CD14-positive monocyte (primary cell): ENCODE measurements around the gene TP73. TPM values are rescaled to one million over a fixed set of nuclear protein-coding genes. Genes with fewer than 3 reads are reported as not detected.

ENCODE experiments used
- DNase-seq, 3 donors: peaks; one replicate each; pipeline ENCODE4 v3.0.0-alpha.2; 2011 to 2022
- H2AFZ ChIP-seq: 2 replicates; pipeline ENCODE4 v1.6.0; 2012; ENCODE audit warnings: mild to moderate bottlenecking, low read depth, low read length, inconsistent platforms; ENCODE audit not compliant: insufficient read depth, poor library complexity, severe bottlenecking
- H3K27ac ChIP-seq, 2 donors: 1 replicate in 1 of 2; 2 replicates in 1 of 2; pipeline ENCODE4 v1.5.1; 2012 to 2013; ENCODE audit warnings: low read length in 2 of 2, control low read depth in 1 of 2, inconsistent platforms in 1 of 2, low read depth in 1 of 2, mild to moderate bottlenecking in 1 of 2
- H3K27me3 ChIP-seq, 2 donors: one replicate each; pipeline versions ENCODE4 v1.6.0 to v1.6.1; 2011 to 2013; ENCODE audit warnings: low read length in 2 of 2; ENCODE audit not compliant: control insufficient read depth in 2 of 2, insufficient read depth in 2 of 2
- H3K36me3 ChIP-seq, 2 donors: replicated peaks in 1 of 2; 1 replicate in 1 of 2; 2 replicates in 1 of 2; pipeline versions ENCODE4 v1.5.1 to v1.6.1; 2012 to 2013; ENCODE audit warnings: low read length in 2 of 2, control low read depth in 1 of 2, inconsistent platforms in 1 of 2, mild to moderate bottlenecking in 1 of 2; ENCODE audit not compliant: insufficient read depth in 2 of 2, control insufficient read depth in 1 of 2
- H3K4me1 ChIP-seq, 2 donors: 1 replicate in 1 of 2; 2 replicates in 1 of 2; pipeline versions ENCODE4 v1.5.1 to v1.6.1; 2012 to 2013; ENCODE audit warnings: low read length in 2 of 2, control low read depth in 1 of 2, inconsistent platforms in 1 of 2, mild to moderate bottlenecking in 1 of 2, moderate library complexity in 1 of 2; ENCODE audit not compliant: insufficient read depth in 2 of 2, control insufficient read depth in 1 of 2
- H3K4me2 ChIP-seq: replicated peaks from 2 replicates; pipeline ENCODE3; 2012; ENCODE audit warnings: low read length, moderate library complexity, mild to moderate bottlenecking; ENCODE audit not compliant: poor library complexity, severe bottlenecking; ENCODE audit errors: extremely low read depth
- H3K4me3 ChIP-seq, 3 experiments: fragments of 200-600 bp in 1 of 3; sonication (generic) in 1 of 3; replicated peaks in 1 of 3; 1 replicate in 2 of 3; 2 replicates in 1 of 3; pipeline ENCODE4 v1.5.1; 2011 to 2013; ENCODE audit warnings: low read length in 3 of 3, mild to moderate bottlenecking in 3 of 3, control low read depth in 2 of 3, low read depth in 2 of 3, inconsistent platforms in 1 of 3, moderate library complexity in 1 of 3
- H3K79me2 ChIP-seq: 2 replicates; pipeline ENCODE4 v1.6.0; 2012; ENCODE audit warnings: mild to moderate bottlenecking, control low read depth, inconsistent platforms, low read length, moderate library complexity; ENCODE audit not compliant: insufficient read depth
- H3K9ac ChIP-seq: 2 replicates; pipeline ENCODE4 v1.6.0; 2017; ENCODE audit warnings: low read length, mild to moderate bottlenecking; ENCODE audit not compliant: insufficient read depth, poor library complexity, severe bottlenecking
- H3K9me3 ChIP-seq, 2 donors: replicated peaks in 1 of 2; 1 replicate in 1 of 2; 2 replicates in 1 of 2; pipeline versions ENCODE4 v1.5.1 to v1.6.1; 2012 to 2013; ENCODE audit warnings: low read length in 2 of 2, control low read depth in 1 of 2; ENCODE audit not compliant: control insufficient read depth in 1 of 2, insufficient read depth in 1 of 2
- H4K20me1 ChIP-seq: 2 replicates; pipeline ENCODE4 v1.6.0; 2012; ENCODE audit warnings: mild to moderate bottlenecking, low read length, control low read depth, moderate library complexity; ENCODE audit not compliant: insufficient read depth
- H3K27ac Mint-ChIP-seq, 7 donors: one replicate each; pipeline ENCODE4 v1.8.0; 2020; ENCODE audit warnings: mild to moderate bottlenecking in 7 of 7, mixed read lengths in 7 of 7, moderate library complexity in 6 of 7, inconsistent platforms in 2 of 7
- H3K27me3 Mint-ChIP-seq, 3 donors: one replicate each; pipeline ENCODE4 v1.8.0; 2021 to 2022; ENCODE audit warnings: low read depth in 3 of 3, mild to moderate bottlenecking in 3 of 3, mixed read lengths in 3 of 3, moderate library complexity in 3 of 3, inconsistent platforms in 1 of 3
- H3K36me3 Mint-ChIP-seq, 2 donors: one replicate each; pipeline ENCODE4 v1.8.0; 2020; ENCODE audit warnings: mixed read lengths in 2 of 2, inconsistent platforms in 1 of 2, mild to moderate bottlenecking in 1 of 2
- H3K4me1 Mint-ChIP-seq: one replicate; pipeline ENCODE4 v1.8.0; 2020; ENCODE audit warnings: mild to moderate bottlenecking, mixed read lengths
- H3K4me3 Mint-ChIP-seq, 2 donors: one replicate each; pipeline ENCODE4 v1.8.0; 2020; ENCODE audit warnings: mild to moderate bottlenecking in 2 of 2, mixed read lengths in 2 of 2, moderate library complexity in 1 of 2
- H3K9me3 Mint-ChIP-seq, 7 donors: one replicate each; pipeline ENCODE4 v1.8.0; 2020 to 2022; ENCODE audit warnings: mixed read lengths in 7 of 7, mild to moderate bottlenecking in 6 of 7, moderate library complexity in 6 of 7, inconsistent platforms in 2 of 7
- CTCF ChIP-seq: fragments of 200-600 bp; IDR thresholded peaks from one replicate; pipeline ENCODE4 v1.8.0; 2022; ENCODE audit warnings: antibody characterized with exemption, mild to moderate bottlenecking
- WGBS: methylation state at CpG from one replicate; pipeline ENCODE4 v1.1.5; 2013; ENCODE audit warnings: missing lambda C conversion rate; ENCODE audit not compliant: insufficient coverage; 5-methylcytosine and 5-hydroxymethylcytosine counted together
- intact Hi-C, 2 donors: fragments of 100-400 bp; cut with micrococcal nuclease; formaldehyde crosslinking; loops; one replicate each; pipeline versions ENCODE4 v1.15.0 to v1.15.1; 2023
- polyA plus RNA-seq, 3 donors: library from polyadenylated mRNA; depleted of rRNA in 1 of 3; unstranded in 2 of 3; stranded (reverse) in 1 of 3; fragments of 300-500 nt in 2 of 3; fragments of >200 nt in 1 of 3; fragmentation: Illumina TruSeq in 2 of 3; gene quantifications; 1 replicate in 2 of 3; 2 replicates in 1 of 3; pipeline ENCODE4 v1.2.3, GENCODE V29; 2012 to 2021

TP73 gene
- polyA plus RNA-seq, 3 donors: 0.21 to 0.42 TPM; not detected in 1

- Histone ChIP-seq H4K20me1 (no peaks in the 10 kb centered on the region), H3K4me3 (no peak overlapping the region), H3K4me1 (peaks cover 41 to 57% of the 10 kb centered on the region in 2 donors), H3K79me2 (no peaks in the 10 kb centered on the region), H3K27me3 (peaks cover 0 to 2% of the 10 kb centered on the region in 2 donors), H2AFZ (no peak overlapping the region), H3K36me3 (no peaks in the 10 kb centered on the region), H3K27ac (no peak overlapping the region), H3K4me2 (no peak overlapping the region), H3K9me3 (no peaks in the 10 kb centered on the region), H3K9ac (no peak overlapping the region)
- no peak for DNase-seq
- no peak for TF ChIP-seq CTCF
- intact Hi-C loops: no loop called here
- 66% methylated on average over 19 of the region's 21 CpGs for WGBS
- Mint-ChIP-seq H3K27me3 (peaks cover 0 to 14% (median 4%) of the 10 kb centered on the region in 3 donors), H3K4me1 (peaks cover 49% of the 10 kb centered on the region), H3K36me3 (peaks cover 0 to 3% of the 10 kb centered on the region in 2 donors), H3K9me3 (no peaks in the 10 kb centered on the region), H3K27ac (no peak overlapping the region), H3K4me3 (no peak overlapping the region)
Measured at GRCh38 chr1:3672231-3672970, 20.1 kb downstream of the TP73 start.

- intact Hi-C loops: no loop called here
- Histone ChIP-seq H3K4me2 (no peak overlapping the region), H3K9ac (no peak overlapping the region), H3K36me3 (no peaks in the 10 kb centered on the region), H2AFZ (no peak overlapping the region), H3K4me1 (peaks cover 42 to 57% of the 10 kb centered on the region in 2 donors), H3K4me3 (no peak overlapping the region), H3K27me3 (peaks cover 0 to 2% of the 10 kb centered on the region in 2 donors), H3K79me2 (no peaks in the 10 kb centered on the region), H3K27ac (no peak overlapping the region), H4K20me1 (no peaks in the 10 kb centered on the region), H3K9me3 (no peaks in the 10 kb centered on the region)
- Mint-ChIP-seq H3K27me3 (peaks cover 0 to 14% (median 4%) of the 10 kb centered on the region in 3 donors), H3K36me3 (peaks cover 0 to 3% of the 10 kb centered on the region in 2 donors), H3K27ac (no peak overlapping the region), H3K4me3 (no peak overlapping the region), H3K9me3 (no peaks in the 10 kb centered on the region), H3K4me1 (peaks cover 53% of the 10 kb centered on the region)
- DNase-seq: no peak
- 96% methylated on average over 10 of the region's 17 CpGs for WGBS
- no peak for TF ChIP-seq CTCF
Measured at GRCh38 chr1:3672971-3673361, 20.6 kb downstream of the TP73 start.
